Ishikawa (cell line): Measurements from ENCODE around the gene STPG1.

Experiments
- CEBPB ChIP-seq: IDR thresholded peaks from 2 replicates; pipeline ENCODE4 v1.6.1; 2012
- CREB1 ChIP-seq: IDR thresholded peaks from 2 replicates; pipeline ENCODE4 v1.6.1; 2012; ENCODE audit warnings: low read depth
- EGR1 ChIP-seq: IDR thresholded peaks from 2 replicates; pipeline ENCODE4 v1.6.1; 2012
- EP300 ChIP-seq: IDR thresholded peaks from 2 replicates; pipeline ENCODE4 v1.6.1; 2012; ENCODE audit warnings: borderline replicate concordance
- FOXM1 ChIP-seq: IDR thresholded peaks from 2 replicates; pipeline ENCODE4 v1.6.1; 2012; ENCODE audit warnings: low read depth, borderline replicate concordance
- NFIC ChIP-seq: IDR thresholded peaks from 2 replicates; pipeline ENCODE4 v1.6.1; 2012
- RAD21 ChIP-seq: IDR thresholded peaks from 2 replicates; pipeline ENCODE4 v1.6.1; 2012; ENCODE audit warnings: low read depth
- TAF1 ChIP-seq: IDR thresholded peaks from 2 replicates; pipeline ENCODE4 v1.6.1; 2012; ENCODE audit warnings: low read depth, mild to moderate bottlenecking
- TCF12 ChIP-seq: IDR thresholded peaks from 2 replicates; pipeline ENCODE4 v1.6.1; 2012; ENCODE audit warnings: low read depth
- TEAD4 ChIP-seq: IDR thresholded peaks from 2 replicates; pipeline ENCODE4 v1.6.1; 2012
- YY1 ChIP-seq: IDR thresholded peaks from 2 replicates; pipeline ENCODE4 v1.6.1; 2012; ENCODE audit warnings: low read depth
- ZBTB7A ChIP-seq: IDR thresholded peaks from 2 replicates; pipeline ENCODE4 v1.6.1; 2012; ENCODE audit warnings: low read depth
- TF ChIP-seq, protein P1 (sequence below): IDR thresholded peaks from 2 replicates; pipeline ENCODE4 v1.6.1; 2012; ENCODE audit warnings: low read depth, mild to moderate bottlenecking
- TF ChIP-seq, protein P2 (sequence below): IDR thresholded peaks from 2 replicates; pipeline ENCODE4 v1.6.1; 2012
- TF ChIP-seq, protein P3 (sequence below): IDR thresholded peaks from 2 replicates; pipeline ENCODE4 v1.6.1; 2012

STPG1 gene

DNA sequence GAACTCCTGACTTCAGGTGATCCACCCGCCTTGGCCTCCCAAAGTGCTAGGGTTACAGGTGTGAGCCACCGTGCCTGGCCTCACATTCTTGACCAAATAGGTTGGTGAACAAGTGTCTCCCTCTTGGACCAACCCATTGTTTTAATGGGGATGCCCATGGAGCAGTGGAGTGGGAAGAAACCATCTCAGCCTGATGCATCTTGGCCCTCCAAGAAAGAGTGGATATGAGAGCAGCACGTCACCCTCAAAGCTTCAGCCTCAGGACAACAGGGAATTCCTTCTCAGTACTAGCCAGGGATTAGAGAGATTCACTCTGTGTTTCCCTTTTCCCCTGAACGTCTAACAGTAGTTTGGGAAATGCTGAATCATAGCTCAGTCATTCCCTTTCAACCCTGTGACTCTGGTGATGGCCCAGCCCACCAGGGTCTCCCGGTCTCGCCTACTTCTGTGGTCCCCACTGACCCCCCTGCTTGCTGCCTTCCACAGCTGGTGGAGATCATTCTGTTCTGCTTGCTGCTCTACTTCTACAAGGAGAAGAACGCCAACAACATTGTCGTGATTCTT is 39.4 kb upstream of the STPG1 start:
- no peak for TF ChIP-seq TCF12
- TF ChIP-seq, protein P1, sequence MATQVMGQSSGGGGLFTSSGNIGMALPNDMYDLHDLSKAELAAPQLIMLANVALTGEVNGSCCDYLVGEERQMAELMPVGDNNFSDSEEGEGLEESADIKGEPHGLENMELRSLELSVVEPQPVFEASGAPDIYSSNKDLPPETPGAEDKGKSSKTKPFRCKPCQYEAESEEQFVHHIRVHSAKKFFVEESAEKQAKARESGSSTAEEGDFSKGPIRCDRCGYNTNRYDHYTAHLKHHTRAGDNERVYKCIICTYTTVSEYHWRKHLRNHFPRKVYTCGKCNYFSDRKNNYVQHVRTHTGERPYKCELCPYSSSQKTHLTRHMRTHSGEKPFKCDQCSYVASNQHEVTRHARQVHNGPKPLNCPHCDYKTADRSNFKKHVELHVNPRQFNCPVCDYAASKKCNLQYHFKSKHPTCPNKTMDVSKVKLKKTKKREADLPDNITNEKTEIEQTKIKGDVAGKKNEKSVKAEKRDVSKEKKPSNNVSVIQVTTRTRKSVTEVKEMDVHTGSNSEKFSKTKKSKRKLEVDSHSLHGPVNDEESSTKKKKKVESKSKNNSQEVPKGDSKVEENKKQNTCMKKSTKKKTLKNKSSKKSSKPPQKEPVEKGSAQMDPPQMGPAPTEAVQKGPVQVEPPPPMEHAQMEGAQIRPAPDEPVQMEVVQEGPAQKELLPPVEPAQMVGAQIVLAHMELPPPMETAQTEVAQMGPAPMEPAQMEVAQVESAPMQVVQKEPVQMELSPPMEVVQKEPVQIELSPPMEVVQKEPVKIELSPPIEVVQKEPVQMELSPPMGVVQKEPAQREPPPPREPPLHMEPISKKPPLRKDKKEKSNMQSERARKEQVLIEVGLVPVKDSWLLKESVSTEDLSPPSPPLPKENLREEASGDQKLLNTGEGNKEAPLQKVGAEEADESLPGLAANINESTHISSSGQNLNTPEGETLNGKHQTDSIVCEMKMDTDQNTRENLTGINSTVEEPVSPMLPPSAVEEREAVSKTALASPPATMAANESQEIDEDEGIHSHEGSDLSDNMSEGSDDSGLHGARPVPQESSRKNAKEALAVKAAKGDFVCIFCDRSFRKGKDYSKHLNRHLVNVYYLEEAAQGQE, result no peak
- no peak for TF ChIP-seq RAD21
- no peak for TF ChIP-seq TEAD4
- TF ChIP-seq FOXM1, result no peak
- TF ChIP-seq ZBTB7A, result no peak
- TF ChIP-seq YY1, result no peak
- no peak for TF ChIP-seq EGR1
- TF ChIP-seq EP300, result no peak

DNA sequence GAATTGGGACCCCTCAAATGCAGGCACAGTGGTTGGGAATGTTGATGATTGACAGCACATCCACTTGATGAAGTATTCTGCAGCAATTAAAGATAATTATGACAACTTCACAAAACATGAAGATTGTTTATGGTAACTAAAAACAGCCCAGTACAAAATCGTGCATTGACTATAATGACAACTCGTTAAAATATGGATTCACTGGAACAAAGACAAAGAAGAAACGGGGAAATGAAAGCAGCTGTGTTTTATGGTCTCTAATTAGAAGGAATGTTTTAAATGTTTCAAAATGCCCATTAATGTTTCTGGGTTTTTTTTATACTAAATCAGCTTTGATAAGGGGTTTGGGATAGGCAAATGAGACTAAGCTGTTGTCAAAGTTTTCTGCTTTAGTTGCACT is 38.2 kb upstream of the STPG1 start:
- no peak for TF ChIP-seq NFIC
- no peak for TF ChIP-seq CEBPB
- TF ChIP-seq EP300, result no peak

DNA sequence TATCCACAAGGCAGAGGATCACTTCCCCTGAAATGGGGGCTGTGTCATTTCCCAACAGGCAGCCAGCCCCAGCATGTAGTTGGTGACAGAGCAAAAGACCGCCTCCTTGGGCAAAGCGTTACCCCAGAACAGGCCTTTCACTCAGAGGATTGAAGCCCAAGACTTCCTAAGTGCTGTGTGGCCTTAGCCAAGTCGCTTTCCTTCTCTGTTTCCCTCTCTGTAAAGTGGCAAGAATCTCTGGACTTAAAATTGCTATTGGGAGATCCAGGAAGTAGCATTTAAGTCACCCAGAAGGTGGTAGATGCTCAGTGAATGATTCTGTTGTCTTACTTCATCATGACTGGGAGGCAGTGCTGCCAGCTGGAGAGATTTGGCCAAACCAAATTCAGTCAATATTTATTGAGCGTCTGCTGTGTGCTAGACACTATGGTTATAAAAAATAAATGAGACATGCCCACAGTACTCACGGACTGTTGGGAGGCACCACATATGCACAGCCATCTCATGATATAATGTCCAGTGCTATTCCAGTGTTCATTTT is 37.3 kb upstream of the STPG1 start:
- no peak for TF ChIP-seq TCF12
- no peak for TF ChIP-seq TAF1
- no peak for TF ChIP-seq EP300
- no peak for TF ChIP-seq CEBPB
- TF ChIP-seq, protein P2, sequence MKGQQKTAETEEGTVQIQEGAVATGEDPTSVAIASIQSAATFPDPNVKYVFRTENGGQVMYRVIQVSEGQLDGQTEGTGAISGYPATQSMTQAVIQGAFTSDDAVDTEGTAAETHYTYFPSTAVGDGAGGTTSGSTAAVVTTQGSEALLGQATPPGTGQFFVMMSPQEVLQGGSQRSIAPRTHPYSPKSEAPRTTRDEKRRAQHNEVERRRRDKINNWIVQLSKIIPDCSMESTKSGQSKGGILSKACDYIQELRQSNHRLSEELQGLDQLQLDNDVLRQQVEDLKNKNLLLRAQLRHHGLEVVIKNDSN, result no peak
- TF ChIP-seq YY1, result no peak
- TF ChIP-seq EGR1, result no peak
- TF ChIP-seq, protein P3, sequence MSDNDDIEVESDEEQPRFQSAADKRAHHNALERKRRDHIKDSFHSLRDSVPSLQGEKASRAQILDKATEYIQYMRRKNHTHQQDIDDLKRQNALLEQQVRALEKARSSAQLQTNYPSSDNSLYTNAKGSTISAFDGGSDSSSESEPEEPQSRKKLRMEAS, result no peak
- no peak for TF ChIP-seq ZBTB7A
- no peak for TF ChIP-seq FOXM1
- no peak for TF ChIP-seq NFIC
- TF ChIP-seq, protein P1, result no peak
- TF ChIP-seq CREB1, result no peak
- no peak for TF ChIP-seq RAD21
- no peak for TF ChIP-seq TEAD4

DNA sequence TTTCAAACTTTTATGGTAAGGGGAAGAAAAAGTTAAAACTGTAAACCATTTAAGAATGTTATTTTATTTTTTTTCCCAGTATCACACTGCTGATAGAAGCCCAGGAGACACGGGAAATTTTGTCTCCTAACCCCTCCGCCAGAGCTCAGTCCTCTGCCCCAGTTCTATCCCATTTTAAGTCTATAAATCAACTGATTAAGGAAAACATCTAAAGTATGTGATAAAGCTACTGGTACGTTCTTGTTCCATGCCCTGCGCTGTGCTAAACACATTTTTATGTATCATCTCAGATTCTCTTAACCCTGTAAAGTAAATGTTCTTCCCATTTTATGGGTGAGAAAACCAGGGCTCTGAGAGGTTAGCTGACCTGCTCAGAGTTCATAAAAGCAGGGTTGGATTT is 36.7 kb upstream of the STPG1 start:
- TF ChIP-seq ZBTB7A, result no peak
- TF ChIP-seq EGR1, result no peak
- TF ChIP-seq EP300, result no peak
- no peak for TF ChIP-seq CREB1
- no peak for TF ChIP-seq TAF1

DNA sequence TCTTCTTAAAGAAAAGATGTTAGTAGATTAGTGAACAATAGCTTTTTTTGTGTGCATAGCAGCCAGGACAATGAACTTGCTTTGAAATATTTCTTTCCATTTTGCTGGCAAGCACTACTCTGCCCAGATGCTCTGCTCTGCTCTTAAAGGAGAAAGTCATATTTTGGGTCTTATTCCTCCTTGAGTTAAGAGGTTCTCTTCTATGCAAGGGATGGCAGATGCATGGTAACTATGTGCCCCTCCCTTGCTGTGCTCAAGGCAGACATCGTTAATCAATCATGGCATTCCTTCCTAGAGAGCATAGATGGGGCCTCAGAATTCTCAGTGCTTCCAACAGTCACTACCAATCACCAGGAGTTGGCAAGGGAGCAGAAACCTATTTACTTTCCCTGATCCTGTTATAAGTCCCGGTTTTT is 29.7 kb upstream of the STPG1 start:
- TF ChIP-seq TEAD4, result no peak
- TF ChIP-seq RAD21, result no peak
- no peak for TF ChIP-seq FOXM1
- TF ChIP-seq ZBTB7A, result no peak
- no peak for TF ChIP-seq CREB1
- no peak for TF ChIP-seq CEBPB
- TF ChIP-seq, protein P3, result no peak
- TF ChIP-seq NFIC, result no peak
- no peak for TF ChIP-seq EP300
- TF ChIP-seq EGR1, result no peak
- no peak for TF ChIP-seq YY1
- TF ChIP-seq, protein P1, result no peak
- no peak for TF ChIP-seq TCF12
- no peak for TF ChIP-seq TAF1
- TF ChIP-seq, protein P2, result no peak
